ENCODE measurements around the gene TRA2B. TPM values are rescaled to one million over a fixed set of nuclear protein-coding genes. Genes with fewer than 3 reads are reported as not detected.

The TRA2B gene
- total RNA-seq, 1 donor: 157 TPM

GRCh38 chr3:185934767-185935464, 2.9 kb downstream of the TRA2B start:
- DNase-seq (ENCODE audit: low read depth): no peak
- H3K4me3 ChIP-seq (ENCODE audit: low read depth, low read length): peak overlapping the region; percentile 100
- no peak for TF ChIP-seq CTCF (IDR thresholded peaks at IDR 0.05; ENCODE audit: insufficient read depth, low read length)

GRCh38 chr3:185934174-185934557, 3.6 kb downstream of the TRA2B start:
- TF ChIP-seq CTCF (IDR thresholded peaks at IDR 0.05; ENCODE audit: insufficient read depth, low read length): no peak
- DNase-seq (ENCODE audit: low read depth): no peak
- peak overlapping the region; percentile 100 for H3K4me3 ChIP-seq (ENCODE audit: low read depth, low read length)

- H3K4me3 ChIP-seq (ENCODE audit: low read depth, low read length): peak overlapping the region; percentile 100
- TF ChIP-seq CTCF (IDR thresholded peaks at IDR 0.05; ENCODE audit: insufficient read depth, low read length): no peak
- DNase-seq (ENCODE audit: low read depth): no peak
Observed at GRCh38 chr3:185933374-185934173, 4.2 kb downstream of the TRA2B start.

GRCh38 chr3:185931777-185932612, 5.8 kb downstream of the TRA2B start:
- no peak for TF ChIP-seq CTCF (IDR thresholded peaks at IDR 0.05; ENCODE audit: insufficient read depth, low read length)
- DNase-seq (ENCODE audit: low read depth): no peak
- H3K4me3 ChIP-seq (ENCODE audit: low read depth, low read length): peak overlapping the region; percentile 25

GRCh38 chr3:185930393-185931107, 7.3 kb downstream of the TRA2B start:
- TF ChIP-seq CTCF (IDR thresholded peaks at IDR 0.05; ENCODE audit: insufficient read depth, low read length): no peak
- DNase-seq (ENCODE audit: low read depth): no peak
- no peak overlapping the region for H3K4me3 ChIP-seq (ENCODE audit: low read depth, low read length)
